ENCODE results near the gene WNT5A. TPM values are rescaled to one million over a fixed set of nuclear protein-coding genes. Genes with fewer than 3 reads are reported as not detected.

Gene WNT5A
- polyA plus RNA-seq, 1 donor (not counting 4 experiments of a cell fraction or from before 2014, with no cell fraction given): 9.4 TPM

DNA sequence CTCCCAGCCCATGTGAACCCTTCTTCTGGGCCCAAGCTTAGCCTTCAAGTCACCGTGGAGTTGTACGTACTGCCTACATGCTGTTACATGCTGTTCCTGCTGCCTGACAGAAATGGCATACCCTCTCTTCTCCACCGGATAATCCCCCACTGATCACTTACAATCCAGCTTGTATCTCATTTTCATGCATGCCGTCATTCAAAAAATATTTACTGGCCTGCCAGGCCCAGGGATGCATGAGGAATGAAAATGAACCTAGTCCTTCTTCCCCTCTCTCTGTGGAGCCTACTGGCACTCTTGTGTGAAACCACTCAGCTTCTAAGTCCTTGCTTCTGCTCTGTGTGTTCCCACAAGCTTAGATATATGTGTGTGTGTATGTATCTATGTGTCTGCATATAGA lies 60.6 kb downstream of the WNT5A start:
- dilution Hi-C loops (cut with MboI; ENCODE audit: extremely low pct_ligation_motif_present, low sequenced_read_pairs): no loop called here
- Histone ChIP-seq H3K27me3 (ENCODE audit: control insufficient read depth, extremely low read depth, insufficient read depth, low read length) (no peaks in the 10 kb centered on the region), H3K4me1 (ENCODE audit: control insufficient read depth, extremely low read depth, insufficient read depth, low read length) (no peaks in the 10 kb centered on the region), H3K4me3 (ENCODE audit: control insufficient read depth in 2 of 3, extremely low read depth in 1 of 3, insufficient read depth in 2 of 3, low read depth in 1 of 3, low read length in 3 of 3) (no peak overlapping the region), H3K9me3 (ENCODE audit: control insufficient read depth, low read depth, low read length) (no peaks in the 10 kb centered on the region), H3K36me3 (ENCODE audit: control insufficient read depth in 2 of 2, extremely low read depth in 1 of 2, insufficient read depth in 2 of 2, low read length in 2 of 2) (no peaks in the 10 kb centered on the region), H3K4me2 (ENCODE audit: control insufficient read depth, extremely low read depth, insufficient read depth, low read depth, low read length) (no peak overlapping the region), H3K79me2 (ENCODE audit: control insufficient read depth, insufficient read depth, low read length) (no peaks in the 10 kb centered on the region), H4K20me1 (ENCODE audit: control insufficient read depth, extremely low read depth, insufficient read depth, low read length) (no peaks in the 10 kb centered on the region), H3K9me1 (ENCODE audit: control insufficient read depth, extremely low read depth, insufficient read depth, low read length) (no peaks in the 10 kb centered on the region), H2AFZ (ENCODE audit: control insufficient read depth, low read length) (no peak overlapping the region), H3K9ac (ENCODE audit: control insufficient read depth, extremely low read depth, insufficient read depth, low read length) (no peak overlapping the region), H3K27ac (ENCODE audit: control insufficient read depth, insufficient read depth, low read length) (no peak overlapping the region)
- TF ChIP-seq, protein P1, sequence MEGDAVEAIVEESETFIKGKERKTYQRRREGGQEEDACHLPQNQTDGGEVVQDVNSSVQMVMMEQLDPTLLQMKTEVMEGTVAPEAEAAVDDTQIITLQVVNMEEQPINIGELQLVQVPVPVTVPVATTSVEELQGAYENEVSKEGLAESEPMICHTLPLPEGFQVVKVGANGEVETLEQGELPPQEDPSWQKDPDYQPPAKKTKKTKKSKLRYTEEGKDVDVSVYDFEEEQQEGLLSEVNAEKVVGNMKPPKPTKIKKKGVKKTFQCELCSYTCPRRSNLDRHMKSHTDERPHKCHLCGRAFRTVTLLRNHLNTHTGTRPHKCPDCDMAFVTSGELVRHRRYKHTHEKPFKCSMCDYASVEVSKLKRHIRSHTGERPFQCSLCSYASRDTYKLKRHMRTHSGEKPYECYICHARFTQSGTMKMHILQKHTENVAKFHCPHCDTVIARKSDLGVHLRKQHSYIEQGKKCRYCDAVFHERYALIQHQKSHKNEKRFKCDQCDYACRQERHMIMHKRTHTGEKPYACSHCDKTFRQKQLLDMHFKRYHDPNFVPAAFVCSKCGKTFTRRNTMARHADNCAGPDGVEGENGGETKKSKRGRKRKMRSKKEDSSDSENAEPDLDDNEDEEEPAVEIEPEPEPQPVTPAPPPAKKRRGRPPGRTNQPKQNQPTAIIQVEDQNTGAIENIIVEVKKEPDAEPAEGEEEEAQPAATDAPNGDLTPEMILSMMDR (optimal IDR thresholded peaks at IDR 0.05 in 1 of 3, IDR thresholded peaks at IDR 0.05 in 1 of 3, conservative IDR thresholded peaks at IDR 0.05 in 1 of 3; ENCODE audit: extremely low read depth in 1 of 3, insufficient read depth in 2 of 3, low read length in 3 of 3): no peak
- TF ChIP-seq EZH2 (IDR thresholded peaks at IDR 0.05; ENCODE audit: low read length): no peak
- no peak for FAIRE-seq
- no peak for DNase-seq (ENCODE audit: low read depth, low spot score)

DNA sequence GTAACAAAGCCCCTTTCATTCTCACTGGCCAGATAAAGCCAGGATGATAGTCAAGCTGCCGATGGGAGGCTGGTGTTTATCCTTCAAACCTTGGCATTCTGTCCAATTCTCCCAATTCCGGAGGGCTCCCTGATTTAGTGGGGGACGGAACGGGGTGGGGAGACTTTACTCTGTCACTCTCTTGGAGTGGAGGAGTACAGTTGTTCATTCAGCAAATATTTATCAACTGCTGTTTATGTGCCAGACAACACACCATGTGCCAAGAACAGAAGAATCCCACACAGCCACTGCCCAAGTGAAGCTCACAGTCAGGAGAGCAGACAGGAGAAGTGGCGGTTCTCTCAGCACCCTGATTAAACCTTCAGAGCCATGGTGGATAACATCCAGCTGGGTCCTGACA lies 63.3 kb downstream of the WNT5A start:
- Histone ChIP-seq H3K79me2 (ENCODE audit: control insufficient read depth, insufficient read depth, low read length) (no peaks in the 10 kb centered on the region), H4K20me1 (ENCODE audit: control insufficient read depth, extremely low read depth, insufficient read depth, low read length) (no peaks in the 10 kb centered on the region), H2AFZ (ENCODE audit: control insufficient read depth, low read length) (no peak overlapping the region), H3K27me3 (ENCODE audit: control insufficient read depth, extremely low read depth, insufficient read depth, low read length) (no peaks in the 10 kb centered on the region), H3K4me1 (ENCODE audit: control insufficient read depth, extremely low read depth, insufficient read depth, low read length) (no peaks in the 10 kb centered on the region), H3K4me2 (ENCODE audit: control insufficient read depth, extremely low read depth, insufficient read depth, low read depth, low read length) (no peak overlapping the region), H3K9ac (ENCODE audit: control insufficient read depth, extremely low read depth, insufficient read depth, low read length) (no peak overlapping the region), H3K9me1 (ENCODE audit: control insufficient read depth, extremely low read depth, insufficient read depth, low read length) (no peaks in the 10 kb centered on the region), H3K4me3 (ENCODE audit: control insufficient read depth in 2 of 3, extremely low read depth in 1 of 3, insufficient read depth in 2 of 3, low read depth in 1 of 3, low read length in 3 of 3) (no peak overlapping the region), H3K27ac (ENCODE audit: control insufficient read depth, insufficient read depth, low read length) (no peak overlapping the region), H3K9me3 (ENCODE audit: control insufficient read depth, low read depth, low read length) (no peaks in the 10 kb centered on the region), H3K36me3 (ENCODE audit: control insufficient read depth in 2 of 2, extremely low read depth in 1 of 2, insufficient read depth in 2 of 2, low read length in 2 of 2) (no peaks in the 10 kb centered on the region)
- FAIRE-seq (no peak), DNase-seq (ENCODE audit: low read depth, low spot score) (no peak)
- dilution Hi-C loops (cut with MboI; ENCODE audit: extremely low pct_ligation_motif_present, low sequenced_read_pairs): no loop called here
- TF ChIP-seq EZH2 (IDR thresholded peaks at IDR 0.05; ENCODE audit: low read length): no peak
- TF ChIP-seq, protein P1 (optimal IDR thresholded peaks at IDR 0.05 in 1 of 3, IDR thresholded peaks at IDR 0.05 in 1 of 3, conservative IDR thresholded peaks at IDR 0.05 in 1 of 3; ENCODE audit: extremely low read depth in 1 of 3, insufficient read depth in 2 of 3, low read length in 3 of 3): no peak
